ENCODE results near the gene LONRF3.

LONRF3 gene

DNA sequence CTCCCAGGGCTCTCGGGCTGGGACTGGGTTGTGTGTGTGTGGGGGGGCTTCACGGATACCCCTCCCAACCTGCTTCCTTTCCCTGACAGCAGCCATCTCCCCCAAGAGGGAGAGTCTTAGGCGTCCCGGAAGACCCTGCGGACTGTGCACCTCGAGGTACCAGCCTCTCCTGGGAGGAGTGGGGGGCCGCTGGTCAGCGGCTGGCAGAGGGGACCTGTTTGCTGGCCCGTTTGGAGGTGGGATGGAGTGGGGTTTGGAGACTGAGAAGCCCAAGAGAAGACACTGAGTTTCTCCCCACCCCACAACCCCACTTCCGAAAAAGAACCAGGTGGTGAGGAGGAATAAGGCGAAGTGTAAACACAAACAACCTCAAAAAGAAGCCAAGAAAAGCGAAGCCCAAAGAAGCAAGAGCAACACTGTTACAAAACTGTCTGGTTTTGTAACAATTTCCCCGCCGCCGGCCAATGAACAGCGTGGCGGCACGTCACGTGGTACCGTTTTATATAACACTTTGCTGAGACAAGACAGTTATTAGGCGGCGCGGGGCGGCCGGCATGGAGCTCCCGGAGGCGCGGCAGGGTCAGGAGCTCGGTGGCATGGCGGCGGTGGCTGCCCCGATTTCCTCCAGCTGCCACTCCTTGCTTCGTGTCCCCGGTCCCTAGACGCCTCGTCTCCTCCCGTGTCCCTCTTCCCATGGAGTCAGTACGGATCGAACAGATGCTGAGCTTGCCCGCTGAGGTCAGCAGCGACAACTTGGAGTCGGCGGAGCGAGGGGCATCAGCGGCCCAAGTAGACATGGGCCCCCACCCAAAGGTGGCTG, at the start of gene LONRF3:
TSS of gene LONRF3 (plus strand) at position 531 of the 820 bp plus-strand sequence. CDS start at position 694, 163 bp downstream.
- no peak for DNase-seq

DNA sequence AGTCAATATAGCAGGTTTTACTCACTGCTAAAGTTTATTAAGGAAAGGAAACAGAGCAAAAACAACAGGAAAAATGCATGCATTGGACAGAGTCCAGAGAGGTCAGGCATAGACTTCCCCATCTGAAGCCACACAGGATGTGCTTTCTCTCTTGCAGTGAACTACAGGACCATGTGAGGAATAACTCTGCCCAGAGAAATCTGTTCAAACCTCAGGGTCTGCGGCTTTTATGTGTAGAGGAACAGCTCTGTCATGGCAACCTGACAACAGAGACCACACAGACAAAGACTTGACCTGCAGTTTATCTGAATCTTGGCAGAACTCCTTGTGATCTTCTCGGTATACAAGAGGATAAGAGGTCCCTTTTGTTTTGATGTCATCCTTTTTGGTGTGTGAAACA, 46.3 kb upstream of the LONRF3 start:
- DNase-seq: no peak

DNA sequence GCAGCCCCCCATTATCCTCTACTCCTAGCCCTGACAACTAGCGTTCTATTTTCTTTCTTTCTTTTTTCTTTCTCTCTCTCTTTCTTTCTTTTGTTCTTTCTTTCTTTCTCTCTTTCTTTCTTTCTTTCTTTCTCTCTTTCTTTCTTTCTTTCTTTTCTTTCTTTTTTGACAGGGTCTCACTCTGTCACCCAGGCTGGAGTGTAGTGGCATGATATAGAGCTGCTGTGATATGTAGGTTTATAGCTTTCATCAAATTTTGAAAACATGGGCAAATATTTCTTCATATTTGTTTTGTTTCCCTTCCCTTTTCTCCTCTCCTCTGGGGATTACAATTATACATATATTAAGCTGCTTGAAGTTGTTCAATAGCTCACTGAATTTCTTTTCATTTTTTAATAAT, 39.1 kb upstream of the LONRF3 start:
- DNase-seq: no peak

DNA sequence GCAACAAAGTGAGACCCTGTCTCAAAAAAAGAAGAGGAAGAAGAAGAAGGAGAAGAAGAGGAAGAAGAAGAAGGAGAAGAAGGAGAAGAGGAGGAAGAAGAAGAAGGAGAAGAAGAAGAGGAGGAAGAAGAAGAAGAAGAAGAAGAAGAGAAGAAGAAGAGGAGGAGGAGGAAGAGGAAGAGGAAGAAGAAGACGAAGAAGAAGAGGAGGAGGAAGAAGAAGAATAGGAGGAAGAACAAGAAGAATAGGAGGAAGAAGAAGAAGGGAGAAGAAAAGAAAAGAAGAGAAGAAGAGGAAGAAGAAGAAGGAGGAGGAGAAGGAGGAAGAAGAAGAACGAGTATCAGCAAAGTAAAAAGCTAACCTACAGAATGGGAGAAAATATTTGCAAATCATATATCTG, 33.3 kb upstream of the LONRF3 start:
- no peak for DNase-seq

DNA sequence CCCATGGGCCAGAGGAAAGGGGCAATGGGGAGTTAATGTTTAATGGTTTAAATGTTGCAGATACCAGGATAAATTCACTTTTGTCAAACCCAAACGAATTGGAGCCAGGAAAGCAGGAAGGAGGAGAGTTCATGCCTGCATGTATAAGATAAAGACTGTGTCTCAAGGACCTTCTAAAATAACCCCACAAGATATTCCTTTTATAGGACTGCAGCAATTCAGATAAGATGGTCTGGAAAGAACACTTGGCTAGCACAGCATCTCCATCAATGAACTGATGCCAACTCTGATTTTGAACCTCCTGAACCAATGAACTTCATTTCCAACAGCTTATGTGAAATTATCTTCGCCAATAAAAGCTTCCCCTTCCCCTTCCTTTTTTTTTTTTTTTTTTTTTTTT, 31.3 kb upstream of the LONRF3 start:
- DNase-seq: no peak

DNA sequence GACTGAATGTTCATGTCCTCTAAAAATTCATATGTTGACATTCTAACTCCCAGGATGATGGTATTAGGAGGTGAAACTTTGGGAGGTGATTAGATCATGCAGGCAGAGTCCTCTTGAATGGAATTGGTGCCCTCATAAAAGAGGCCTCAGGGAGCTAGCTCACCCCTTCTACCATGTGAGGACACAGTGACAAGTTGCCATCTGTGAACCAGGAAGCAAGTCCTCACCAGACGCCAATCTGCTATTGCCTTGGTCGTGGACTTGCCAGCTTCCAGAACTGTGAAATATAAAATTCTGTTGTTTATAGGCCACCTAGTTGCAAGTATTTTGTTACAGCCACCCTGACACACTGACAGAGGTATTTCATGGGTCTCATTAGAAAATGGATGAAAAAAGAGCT, 28.5 kb upstream of the LONRF3 start:
- no peak for DNase-seq

DNA sequence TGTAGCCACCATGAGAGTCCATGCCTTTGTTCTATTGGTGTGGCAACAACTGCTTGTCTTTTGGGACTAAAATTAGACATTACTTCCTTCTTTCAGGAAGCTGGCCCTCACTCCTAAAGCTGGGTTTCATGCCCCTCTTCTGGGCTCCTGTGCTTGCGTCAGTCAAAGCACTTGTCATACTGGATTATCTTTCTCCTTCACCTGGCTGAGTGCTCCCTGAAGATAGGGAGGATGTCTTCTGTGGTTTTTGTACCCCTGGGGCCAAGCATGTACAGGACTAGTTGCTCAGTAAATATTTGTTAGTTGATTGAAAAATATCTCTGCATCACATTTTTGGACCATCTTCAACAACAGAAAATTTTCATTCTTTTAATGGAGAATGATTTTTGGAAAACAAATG, 26.1 kb upstream of the LONRF3 start:
- DNase-seq: no peak

DNA sequence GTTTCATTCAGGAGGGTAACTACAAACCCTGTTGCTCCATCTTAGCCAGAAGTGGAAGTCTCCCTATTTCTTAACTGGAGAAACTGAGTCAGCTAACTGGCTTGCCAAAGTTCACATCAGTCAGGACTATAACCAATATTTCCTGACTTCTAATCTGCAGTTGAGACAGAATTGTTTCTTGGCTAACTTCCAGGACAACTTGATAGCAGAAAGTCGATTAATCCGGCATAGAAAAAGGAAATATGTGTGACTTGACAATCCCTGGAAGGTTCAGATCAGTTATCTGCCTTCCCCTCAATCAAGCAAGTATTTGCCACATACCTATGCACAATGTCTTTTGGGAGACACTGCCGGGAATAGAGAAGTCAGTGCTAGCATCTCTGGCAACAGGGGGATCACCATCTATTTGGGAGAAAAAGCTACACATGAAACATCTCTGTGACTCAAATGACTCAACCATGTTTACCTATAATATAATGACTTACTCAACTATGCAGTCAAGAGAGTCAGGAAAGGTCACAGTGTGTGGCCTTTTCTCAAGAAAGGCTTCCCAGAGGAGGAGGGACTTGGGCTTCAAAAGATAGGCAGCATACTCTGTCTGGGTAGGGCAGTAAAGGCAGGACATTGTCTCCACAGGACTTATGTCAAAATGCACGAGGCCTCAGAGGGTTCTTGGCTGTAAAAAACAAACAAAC, 12.4 kb upstream of the LONRF3 start:
- DNase-seq: no peak

DNA sequence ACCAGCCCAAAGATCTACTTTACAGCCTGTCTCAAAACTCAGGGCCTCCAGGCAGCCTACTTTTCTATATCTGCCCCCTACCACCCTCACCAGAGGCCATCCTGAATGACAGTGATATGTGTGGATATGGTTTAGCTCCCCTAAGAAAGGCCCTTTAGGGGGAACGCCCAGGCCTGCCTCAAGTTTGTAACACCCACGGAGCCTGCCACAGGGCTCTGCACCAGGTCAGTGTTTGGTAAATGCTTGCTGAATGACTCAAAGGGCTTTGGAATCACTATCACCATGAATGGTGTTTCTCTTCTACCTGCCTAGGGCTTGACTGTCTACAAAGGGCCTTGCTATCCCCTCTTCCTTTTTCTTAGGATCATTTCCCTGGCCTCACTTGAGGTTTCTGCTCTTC, 11.3 kb upstream of the LONRF3 start:
- DNase-seq: no peak

DNA sequence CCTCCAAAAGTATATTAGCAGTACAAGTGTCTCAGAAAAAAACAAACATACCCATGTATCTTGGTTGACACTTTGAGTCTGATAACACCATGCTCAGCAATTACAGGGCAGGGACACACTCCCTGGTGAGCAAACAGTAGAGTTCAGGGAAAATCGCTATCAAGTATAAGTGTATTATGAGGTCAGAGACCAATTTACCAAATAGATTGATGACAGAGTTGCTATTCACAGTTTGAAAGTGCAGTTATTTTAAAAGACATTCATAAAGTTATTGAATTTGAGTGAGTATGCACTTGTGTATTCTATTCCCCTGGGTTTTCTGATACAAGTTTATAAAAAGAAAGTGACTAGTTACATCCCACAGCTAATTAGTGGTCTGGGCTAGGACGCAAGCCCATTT, 10.2 kb upstream of the LONRF3 start:
- DNase-seq: no peak

DNA sequence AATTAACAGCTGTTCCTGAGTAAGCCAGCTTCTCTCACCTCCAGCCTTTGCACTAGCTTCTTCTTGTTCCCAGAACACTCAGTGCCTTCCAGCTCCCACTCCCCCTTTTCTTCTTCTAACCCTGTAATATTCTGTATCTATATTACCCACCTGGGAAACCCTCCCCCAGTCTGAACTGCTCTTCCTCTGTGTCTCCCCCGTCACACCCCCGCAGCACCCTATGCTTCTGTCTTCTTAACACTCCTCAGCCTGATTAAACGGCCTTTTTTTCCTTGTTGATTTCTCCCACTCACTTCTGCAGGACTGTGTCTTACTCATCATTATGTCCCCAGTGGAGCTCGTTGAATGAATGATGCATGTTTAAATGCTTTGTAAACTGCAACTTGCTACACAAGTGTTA, 9.0 kb upstream of the LONRF3 start:
- no peak for DNase-seq

DNA sequence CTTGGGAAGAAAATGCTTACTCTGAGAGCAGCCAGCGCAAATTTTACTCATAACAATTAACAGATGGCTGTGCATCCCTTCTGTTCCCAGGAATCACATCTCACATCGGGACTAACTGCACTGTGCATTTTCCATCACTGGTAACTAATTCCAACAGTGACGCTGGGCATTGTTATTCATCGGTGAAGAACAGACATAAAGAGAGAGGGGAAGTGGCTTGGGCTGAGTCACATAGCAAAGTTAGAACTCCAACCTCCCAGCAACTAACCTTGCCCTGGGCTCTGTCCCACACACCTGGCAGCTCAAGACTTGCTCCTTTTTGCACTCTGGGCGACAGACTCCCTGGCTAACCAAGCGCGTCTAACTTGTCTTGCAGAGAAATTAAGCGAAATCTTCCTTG, 6.4 kb upstream of the LONRF3 start:
- no peak for DNase-seq

DNA sequence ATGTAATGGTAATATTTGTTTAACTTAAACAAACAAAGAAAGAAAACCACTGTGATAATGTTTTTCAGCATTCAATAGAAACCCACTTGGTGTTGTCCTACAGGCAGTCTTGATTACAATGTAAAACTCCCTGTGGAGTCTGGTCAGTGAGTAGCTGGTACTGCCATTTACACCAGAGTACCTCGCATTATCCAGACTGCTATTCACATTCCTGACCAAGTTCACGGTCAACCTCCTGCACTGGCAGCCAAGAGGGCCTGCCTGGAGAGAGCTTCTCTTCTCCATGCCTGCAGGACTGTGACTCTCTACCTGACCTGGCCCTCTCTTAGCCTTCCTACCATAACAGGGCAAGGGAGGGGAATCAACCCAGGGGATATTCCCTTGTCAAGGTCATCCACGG, 2.9 kb upstream of the LONRF3 start:
- DNase-seq: no peak

DNA sequence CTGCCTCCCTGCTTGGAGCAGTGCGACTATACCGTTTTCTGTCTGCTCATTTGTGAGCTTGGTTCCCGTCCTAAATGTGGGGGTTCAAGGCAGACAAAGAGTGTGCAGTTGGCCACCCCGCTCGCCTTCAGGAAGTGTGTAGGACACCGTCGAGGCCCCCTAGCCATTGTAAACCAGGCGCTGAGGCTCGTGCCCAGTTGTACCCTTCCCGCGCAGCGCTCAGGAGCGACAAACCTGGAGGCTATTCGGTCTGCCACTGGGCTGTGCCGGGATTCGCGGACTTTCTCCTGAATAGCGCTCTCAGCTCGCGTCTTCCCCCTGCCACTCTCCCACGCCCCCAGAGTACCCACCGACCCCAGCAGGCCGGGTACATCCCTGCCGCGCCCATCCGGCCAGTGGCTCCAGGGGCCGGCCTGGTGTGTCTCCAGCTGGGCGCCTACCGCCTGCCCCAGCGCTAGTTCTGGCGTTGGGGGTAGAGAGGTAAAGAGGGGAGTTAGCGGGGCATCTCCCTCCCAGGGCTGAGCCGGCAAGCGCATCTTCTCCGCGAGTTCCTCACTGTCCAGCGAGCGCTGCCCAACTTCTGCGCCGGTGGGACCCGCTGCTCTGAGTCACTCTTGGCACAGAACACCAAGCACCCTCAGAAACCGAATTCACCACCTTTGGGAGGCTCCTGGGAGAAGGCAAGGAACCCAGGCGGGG, 880 bp upstream of the LONRF3 start:
- DNase-seq: no peak

DNA sequence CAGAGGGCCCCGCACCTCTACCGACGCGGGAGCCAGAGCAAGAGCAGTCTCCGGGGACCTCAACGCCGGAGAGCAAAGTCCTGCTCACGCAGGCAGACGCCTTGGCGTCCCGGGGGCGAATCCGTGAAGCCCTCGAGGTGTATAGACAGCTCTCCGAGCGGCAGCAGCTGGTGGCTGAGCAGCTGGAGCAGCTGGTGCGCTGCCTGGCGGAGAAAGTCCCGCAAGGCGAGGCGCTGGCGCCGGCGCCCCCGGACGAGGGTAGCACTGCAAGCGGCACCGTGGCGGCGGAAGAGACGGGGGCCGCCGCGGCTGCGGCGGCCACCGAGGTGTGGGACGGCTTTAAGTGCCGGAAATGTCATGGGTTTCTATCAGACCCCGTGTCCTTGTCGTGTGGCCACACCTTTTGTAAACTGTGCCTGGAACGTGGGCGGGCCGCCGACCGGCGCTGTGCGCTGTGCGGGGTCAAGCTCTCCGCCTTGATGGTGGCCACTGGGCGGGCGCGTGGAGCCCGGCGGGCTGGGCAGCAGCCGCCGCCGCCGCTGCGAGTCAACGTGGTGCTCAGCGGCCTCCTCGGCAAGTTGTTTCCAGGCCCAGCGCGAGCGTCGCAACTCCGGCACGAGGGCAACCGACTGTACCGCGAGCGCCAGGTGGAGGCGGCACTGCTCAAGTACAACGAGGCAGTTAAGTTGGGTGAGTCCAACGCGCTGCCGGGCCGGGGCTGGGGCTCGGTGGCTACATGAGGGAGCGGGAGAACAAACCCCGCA, 672 bp downstream of the LONRF3 start:
- no peak for DNase-seq

DNA sequence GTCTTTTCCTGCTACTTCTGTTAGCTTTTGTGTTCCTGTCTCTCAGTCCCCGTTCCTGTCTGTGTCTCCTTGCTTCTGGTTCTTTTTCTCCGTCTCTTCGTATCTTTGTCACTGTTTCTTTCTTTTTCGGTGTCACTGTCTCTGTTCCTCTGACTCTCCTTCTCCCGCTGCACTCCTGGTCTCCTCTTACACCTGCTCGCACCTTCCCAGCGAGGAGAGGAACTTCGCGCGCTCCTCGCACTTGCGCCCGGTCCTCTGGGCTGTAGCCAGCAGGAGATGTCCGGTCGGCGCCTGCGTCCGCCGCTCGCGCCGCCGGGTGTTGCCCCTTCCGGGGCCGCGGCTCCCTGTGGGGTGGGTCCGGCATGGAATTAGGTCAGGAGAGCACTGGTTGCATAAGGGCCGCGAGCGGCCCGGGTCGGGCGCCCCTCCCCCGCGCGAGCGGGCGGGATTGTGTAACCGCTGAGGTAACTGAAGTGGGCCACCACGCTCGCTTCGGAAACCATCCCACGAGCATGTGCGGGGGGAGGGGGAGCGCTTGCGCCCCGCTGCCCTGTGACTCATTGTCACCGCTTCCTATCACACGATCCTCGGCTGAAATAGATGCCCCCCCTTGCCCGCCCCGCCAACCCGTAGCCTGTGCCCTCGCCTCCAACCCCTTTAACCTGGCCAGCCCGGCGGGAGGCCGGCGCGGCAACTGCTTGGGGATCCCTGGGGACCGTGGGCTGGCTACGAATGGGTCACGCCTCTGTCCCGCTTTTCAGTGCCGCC, 1.6 kb downstream of the LONRF3 start:
- DNase-seq: peak; percentile 0

DNA sequence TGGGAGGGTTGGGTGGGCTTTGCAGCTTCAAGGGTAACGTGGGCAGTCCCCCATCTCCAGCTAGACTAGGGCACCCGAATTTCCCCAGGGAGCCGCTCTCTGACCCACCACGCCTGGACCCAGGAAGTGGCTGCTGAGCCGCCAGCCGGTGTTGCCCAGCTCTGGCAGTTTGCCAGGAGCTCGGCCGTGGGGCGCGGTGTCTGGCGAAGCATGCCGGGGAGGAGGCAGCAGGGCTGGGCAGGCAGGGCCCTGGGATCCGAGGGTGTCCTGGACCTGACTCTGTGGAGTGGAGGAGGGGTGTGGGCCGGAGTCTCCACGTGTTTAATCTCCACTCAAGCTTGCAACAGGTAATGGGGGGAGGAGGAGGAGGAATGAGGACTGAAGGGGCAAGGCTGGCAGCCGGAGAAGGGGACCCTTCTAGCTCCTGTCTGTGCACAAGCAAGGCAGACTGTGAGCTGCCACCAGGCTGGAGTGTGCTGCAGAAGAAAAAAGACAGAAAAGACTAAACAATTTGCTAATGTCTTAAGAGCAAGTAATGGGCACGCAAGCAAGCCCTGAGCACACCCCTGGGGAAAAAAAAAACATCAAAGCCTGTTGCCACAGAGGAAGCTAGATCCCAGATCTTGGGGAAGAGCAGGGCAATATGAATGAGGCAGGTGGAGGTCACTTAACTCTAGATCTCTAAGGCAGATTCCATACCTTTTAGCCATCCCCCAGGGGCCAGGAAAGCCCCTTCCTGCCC, 2.4 kb downstream of the LONRF3 start:
- no peak for DNase-seq

DNA sequence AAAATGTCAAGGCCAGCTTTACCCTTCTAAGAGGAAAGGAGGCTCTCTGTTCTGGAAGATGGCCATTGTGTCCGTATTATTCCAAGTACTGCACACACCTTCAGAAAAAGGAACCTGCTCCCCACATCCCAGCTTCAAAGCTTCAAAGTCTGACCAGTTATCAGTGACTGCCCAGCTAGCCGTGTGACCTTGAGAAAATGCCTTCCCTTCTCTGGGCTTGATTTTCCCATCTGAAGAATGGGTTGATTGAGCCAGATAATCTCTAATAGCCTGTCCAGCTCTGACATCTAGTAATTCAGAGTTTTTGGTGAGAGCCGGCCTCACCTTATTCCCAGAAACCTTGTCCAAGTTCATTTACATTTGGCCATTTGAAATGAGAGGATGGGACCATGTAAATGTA, 3.0 kb downstream of the LONRF3 start:
- DNase-seq: no peak

DNA sequence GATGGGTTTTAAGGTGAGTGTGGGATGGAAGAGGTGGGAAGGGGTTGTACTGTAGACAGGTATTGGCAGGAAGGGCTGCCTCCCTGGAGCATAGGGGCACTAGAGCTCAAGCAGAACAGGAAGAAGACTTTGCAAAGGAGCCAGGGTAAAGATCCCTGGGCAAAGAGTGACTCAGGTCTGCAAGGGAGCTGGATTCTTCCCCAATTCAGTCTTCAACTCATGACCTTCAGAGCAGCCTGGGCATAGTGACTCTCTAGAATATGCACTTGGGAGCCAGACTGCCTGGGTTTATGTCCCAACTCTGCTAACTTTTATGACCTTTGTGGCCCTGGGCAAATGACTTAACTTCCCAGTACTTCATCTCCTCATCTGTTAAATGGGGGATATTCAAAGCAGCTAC, 4.0 kb downstream of the LONRF3 start:
- DNase-seq: no peak

DNA sequence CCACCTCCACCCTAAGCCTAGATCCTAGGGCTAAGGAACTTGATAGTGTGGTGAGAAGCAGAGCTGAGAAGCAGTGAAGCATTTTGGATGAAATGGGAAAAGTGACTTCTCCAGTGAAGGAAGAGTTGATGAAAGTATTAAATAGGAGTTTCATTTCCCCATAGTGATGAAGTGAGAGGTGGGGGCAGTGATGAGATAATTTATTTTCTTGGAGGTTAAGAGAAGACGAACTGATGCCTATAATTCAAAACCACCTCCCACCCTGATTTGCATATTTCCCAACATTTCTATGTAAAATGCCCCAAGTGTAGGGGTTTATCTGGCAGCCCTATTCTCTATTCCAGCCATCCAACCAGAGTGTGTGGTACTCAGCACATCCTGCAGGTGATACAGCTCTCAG, 6.3 kb downstream of the LONRF3 start:
- no peak for DNase-seq

DNA sequence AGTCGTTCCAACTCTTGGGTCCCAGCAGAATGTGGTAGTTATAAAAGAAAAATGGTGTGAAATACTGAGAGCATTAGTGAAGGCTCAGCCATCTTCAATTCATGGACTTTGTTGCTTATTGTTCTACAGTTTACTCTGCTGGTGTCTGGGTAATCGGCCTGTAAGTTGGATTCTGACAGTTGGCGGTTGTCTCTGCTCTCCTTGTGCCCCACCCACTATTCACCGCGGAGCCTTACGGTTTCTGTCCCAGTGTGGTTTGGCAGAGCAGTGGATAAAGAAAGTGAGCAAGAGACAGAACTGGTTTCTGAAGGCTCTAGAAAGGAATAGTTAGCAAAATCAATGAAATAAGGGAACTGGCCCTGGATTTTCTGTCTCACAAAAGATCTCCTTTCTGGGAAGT, 9.1 kb downstream of the LONRF3 start:
- no peak for DNase-seq

DNA sequence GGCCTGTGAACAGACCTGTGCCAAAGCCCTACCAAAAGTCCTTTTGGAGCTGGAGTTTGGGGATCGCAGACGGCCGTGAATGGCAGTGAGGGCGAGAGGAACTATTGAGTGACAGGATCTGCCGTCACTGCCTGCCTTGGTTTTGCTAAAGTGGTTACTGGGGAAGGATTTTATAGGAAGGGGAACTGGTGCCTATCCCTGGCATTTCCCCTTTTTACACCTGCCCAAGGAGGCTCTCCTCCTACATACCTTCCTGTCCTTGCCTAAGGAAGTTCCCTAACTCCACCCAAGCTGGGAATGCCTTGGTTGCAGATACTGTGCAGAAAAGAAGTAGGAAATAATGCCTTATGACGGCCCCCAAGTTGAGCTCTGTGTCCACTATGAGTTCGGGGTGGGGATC, 14.5 kb downstream of the LONRF3 start:
- DNase-seq: no peak

Data from HCEC 1CT (cell line).